PFSK-1 (cell line): ENCODE measurements around the gene RTRAF.

Experiments
- POLR2AphosphoS5 ChIP-seq: IDR thresholded peaks from 2 replicates; pipeline ENCODE4 v1.6.1; 2012; ENCODE audit warnings: low read depth, mild to moderate bottlenecking, control low read depth, low read length, moderate library complexity
- SIN3A ChIP-seq: IDR thresholded peaks from 2 replicates; pipeline ENCODE4 v1.6.1; 2012; ENCODE audit warnings: mild to moderate bottlenecking, low read length, moderate library complexity, borderline replicate concordance; ENCODE audit not compliant: insufficient read depth
- TAF1 ChIP-seq: IDR thresholded peaks from 2 replicates; pipeline ENCODE4 v1.6.1; 2012; ENCODE audit warnings: low read length, control low read depth, borderline replicate concordance; ENCODE audit not compliant: insufficient read depth
- TF ChIP-seq, protein P1 (sequence below), 2 experiments: IDR thresholded peaks; 2 replicates each; pipeline versions ENCODE4 v1.6.1 to v1.8.0; 2011 to 2012; ENCODE audit warnings: low read depth in 2 of 2, low read length in 2 of 2, control low read depth in 1 of 2, inconsistent platforms in 1 of 2, mild to moderate bottlenecking in 1 of 2, moderate library complexity in 1 of 2; ENCODE audit not compliant: insufficient read depth in 1 of 2

DNA sequence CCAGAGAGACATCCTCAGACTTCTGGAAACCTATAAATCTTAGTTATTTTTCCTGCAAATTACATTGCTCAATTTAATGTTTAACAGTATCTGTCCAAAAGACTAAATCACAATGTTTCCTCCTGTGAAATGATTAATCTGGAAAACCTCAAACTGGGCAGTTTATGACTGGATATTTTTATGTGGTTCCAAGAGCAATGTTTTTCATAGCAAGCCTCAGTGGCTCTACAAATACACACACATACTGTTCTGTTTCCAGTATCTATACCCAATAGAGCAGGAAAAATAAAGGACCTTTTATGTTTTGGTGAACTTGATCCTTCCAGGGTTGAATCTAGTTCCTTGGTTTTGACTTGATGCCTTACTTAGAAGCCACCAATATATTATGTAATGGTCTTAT is 70.3 kb downstream of the RTRAF start:
- no peak for TF ChIP-seq POLR2AphosphoS5
- TF ChIP-seq, protein P1, sequence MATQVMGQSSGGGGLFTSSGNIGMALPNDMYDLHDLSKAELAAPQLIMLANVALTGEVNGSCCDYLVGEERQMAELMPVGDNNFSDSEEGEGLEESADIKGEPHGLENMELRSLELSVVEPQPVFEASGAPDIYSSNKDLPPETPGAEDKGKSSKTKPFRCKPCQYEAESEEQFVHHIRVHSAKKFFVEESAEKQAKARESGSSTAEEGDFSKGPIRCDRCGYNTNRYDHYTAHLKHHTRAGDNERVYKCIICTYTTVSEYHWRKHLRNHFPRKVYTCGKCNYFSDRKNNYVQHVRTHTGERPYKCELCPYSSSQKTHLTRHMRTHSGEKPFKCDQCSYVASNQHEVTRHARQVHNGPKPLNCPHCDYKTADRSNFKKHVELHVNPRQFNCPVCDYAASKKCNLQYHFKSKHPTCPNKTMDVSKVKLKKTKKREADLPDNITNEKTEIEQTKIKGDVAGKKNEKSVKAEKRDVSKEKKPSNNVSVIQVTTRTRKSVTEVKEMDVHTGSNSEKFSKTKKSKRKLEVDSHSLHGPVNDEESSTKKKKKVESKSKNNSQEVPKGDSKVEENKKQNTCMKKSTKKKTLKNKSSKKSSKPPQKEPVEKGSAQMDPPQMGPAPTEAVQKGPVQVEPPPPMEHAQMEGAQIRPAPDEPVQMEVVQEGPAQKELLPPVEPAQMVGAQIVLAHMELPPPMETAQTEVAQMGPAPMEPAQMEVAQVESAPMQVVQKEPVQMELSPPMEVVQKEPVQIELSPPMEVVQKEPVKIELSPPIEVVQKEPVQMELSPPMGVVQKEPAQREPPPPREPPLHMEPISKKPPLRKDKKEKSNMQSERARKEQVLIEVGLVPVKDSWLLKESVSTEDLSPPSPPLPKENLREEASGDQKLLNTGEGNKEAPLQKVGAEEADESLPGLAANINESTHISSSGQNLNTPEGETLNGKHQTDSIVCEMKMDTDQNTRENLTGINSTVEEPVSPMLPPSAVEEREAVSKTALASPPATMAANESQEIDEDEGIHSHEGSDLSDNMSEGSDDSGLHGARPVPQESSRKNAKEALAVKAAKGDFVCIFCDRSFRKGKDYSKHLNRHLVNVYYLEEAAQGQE (IDR thresholded peaks at IDR 0.05; ENCODE audit: insufficient read depth in 1 of 2, low read depth in 2 of 2, low read length in 2 of 2): no peak
- TF ChIP-seq TAF1: no peak
- TF ChIP-seq SIN3A: no peak
